Activated T-helper 1 cell treated with Interleukin-2 at 50 U/mL for 16 hours (primary cell): ENCODE data around the gene FCHSD2.
"Not testable (repeated sequence)": the region's sequence is repeated elsewhere in the genome, so short reads cannot be mapped to it uniquely, and the experiment has no call there.

Source experiments
- DNase-seq: peaks from one replicate; pipeline ENCODE4 v3.0.0-alpha.2; 2020; ENCODE audit warnings: low read depth

The FCHSD2 gene

DNA sequence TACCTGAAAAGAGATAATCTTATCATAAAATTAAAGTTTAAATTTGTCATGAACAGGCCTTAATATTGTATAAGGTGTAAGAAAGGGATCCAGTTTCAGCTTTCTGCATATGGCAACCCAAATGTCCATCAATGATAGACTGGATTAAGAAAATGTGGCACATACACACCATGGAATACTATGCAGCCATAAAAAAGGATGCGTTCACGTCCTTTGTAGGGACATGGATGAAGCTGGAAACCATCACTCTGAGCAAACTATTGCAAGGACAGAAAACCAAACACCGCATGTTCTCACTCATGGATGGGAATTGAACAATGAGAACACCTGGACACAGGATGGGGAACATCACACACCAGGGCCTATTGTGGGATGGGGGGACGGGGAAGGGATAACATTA is 18.2 kb downstream of the FCHSD2 start:
- not testable (repeated sequence) for DNase-seq

DNA sequence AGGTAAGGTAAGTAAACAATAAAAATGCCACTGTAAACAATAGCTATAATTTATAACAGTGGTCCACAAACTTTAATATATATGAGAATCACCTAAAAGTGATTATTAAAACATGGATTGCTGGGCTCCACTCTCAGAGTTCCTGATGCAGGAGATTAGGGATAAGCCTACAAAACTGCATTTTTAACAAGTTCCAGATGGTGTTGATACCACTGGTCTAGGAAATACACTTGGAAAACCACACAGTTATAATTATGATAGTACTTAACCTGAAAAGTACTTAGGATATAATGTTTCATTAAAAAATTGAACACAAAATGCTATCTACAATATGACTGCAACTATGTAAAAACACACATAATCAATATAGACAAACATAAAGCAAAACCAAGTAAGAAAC is 20.4 kb downstream of the FCHSD2 start:
- no peak for DNase-seq

DNA sequence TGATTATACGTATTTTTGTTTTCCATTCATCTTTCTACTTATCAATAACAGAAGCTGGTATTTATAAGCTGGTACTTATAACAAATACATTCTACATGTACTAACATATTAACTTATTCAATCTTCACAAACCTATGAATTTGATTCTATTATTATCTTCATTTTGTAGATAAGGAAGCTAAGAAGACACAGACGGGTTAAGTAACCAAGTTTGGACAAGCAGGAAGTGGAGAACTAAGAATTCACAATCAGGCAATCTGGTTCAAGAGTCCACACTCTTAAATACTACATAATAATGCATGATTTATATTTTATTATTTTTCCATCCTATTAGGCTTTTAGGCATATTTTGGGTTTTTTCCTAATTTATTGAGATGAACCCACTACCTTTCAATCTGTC is 25.0 kb downstream of the FCHSD2 start:
- no peak for DNase-seq

DNA sequence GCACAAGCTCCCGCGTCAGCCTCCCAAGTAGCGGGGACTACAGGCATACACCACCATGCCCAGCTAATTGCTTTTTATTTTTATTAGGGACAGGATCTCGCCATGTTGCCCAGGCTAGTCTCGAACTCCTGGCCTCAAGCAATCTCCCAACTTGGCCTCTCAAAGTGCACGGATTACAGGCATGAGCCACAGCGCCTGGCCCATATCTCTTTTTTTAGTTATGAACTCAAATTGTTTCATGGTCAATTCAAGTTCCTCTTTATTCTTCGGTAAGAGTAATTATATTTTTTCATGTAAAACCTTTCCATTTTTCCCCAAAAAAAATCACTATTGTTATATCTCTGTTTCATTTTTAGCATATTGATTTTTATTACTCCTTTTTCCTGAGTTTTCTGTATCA is 25.5 kb downstream of the FCHSD2 start:
- no peak for DNase-seq

DNA sequence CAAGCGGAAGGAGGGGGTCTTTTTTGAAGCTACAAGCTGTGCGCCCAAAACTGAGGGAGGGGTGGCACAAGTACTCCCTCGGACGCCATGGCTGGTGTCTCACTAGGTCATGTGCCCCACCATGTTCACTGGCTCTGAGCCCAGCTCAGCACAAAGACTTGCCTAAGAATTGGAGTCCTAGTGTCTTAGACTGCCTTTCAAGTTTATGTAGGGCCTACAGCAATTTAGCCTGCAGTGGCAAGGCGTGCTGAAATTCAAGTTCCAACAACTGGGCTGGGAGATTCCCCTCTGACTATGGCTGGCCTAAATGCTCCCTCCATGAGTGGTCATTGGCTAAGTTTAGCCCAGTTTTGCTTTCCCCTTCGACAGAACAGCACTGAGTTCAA is 27.3 kb downstream of the FCHSD2 start:
- no peak for DNase-seq

DNA sequence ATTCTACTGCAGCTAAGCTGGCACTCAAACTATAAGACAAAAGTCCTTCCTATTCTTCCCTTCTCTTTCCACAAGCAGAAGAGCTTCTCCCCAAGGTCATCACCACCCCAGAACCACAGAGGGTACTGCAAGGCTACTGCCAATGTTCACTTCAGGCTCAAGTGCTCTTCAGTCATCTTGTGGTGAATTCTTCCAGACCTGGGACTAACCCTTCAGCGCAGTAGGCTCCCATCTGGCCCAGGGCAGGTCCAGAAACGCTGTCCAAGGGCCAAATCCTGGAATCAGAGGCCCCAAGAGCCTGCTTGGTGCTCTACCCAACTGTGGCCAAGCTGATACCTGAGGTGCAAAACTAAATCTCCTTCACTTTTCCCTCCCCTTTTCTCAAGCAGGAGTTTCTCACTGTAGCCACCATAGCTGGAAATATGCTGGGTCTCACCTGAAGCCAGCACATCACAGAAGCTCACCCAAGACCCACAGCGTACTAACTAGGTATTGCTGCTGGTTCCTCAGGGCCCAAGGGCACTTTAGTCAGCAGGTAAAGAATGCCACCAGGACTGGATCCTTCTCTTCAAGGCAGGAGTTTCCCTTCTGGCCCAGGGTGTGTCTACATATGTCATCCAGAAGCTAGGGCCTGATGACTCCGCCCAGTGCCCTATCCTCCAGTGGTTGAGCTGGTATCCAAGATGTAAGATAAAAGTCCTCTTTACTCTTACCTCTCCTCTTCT is 27.8 kb downstream of the FCHSD2 start:
- DNase-seq, result no peak

DNA sequence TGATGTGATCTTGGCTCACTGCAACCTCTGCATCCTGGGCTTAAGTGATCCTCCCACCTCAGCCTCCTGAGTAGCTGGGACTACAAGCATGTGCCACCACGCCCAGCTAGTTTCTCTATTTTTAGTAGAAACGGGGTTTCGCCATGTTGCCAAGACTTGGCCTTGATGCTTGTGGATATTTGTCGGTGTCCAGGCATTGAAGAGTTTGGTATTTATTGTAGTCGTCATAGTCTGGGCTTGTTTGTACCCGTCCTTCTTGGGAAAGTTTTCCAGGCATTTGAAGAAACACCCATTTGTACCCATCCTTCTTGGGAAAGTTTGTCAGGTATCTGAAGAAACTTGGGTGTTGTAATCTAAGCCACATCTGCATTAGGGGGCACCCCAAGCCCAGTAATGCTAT is 28.7 kb downstream of the FCHSD2 start:
- no peak for DNase-seq

DNA sequence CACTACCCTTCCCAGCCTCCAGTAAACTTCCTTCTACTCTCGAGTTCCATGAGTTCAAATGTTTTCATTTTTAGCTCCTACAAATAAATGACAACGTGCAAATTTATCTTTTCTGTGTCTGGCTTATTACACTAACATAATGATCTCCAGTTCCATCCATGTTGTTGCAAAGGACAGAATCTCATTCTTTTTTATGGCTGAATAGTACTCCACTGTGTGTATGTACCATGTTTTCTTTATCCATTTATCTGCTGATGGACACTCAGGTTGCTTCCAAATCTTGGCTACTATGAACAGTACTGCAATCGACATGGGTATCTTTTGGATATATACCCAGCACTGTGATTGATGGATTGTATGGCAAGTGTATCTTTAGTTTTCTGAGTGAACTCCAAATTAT is 34.5 kb downstream of the FCHSD2 start:
- DNase-seq, result no peak

DNA sequence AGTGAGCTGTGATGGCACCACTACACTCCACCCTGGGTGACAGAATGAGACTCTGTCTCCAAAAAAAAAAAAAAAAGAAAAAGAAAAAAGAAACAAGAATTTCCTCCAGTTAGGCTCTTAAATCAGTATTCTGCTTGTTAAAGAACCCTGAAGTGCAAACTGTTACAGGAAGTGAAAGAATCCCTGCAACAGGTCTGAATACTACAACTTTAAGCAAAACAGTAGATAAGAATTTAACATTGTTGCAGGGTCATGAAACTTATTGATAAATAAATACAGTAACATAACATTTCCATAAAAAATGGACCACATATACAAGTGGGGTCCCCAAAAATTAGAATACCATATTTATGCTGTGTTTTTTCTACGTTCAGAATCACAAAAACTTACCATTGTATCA is 35.8 kb downstream of the FCHSD2 start:
- no peak for DNase-seq

DNA sequence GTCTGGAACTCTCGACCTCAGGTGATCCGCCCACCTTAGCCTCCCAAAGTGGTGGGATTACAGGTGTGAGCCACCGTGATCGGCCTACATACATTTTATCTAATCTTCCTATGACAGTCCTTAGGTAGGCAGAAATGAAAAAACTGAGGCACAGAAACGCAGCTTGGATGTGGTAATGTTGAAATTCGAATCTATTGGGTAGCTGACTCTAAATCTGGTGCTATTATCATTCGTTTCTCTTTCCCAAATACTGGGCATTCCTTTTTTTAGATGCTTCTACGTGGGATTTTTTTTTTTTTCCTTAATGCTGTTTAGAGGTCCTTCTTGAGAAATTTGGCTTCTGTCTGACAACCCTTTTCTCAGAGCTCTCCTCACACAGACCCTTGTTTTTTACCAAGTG is 41.5 kb downstream of the FCHSD2 start:
- no peak for DNase-seq

DNA sequence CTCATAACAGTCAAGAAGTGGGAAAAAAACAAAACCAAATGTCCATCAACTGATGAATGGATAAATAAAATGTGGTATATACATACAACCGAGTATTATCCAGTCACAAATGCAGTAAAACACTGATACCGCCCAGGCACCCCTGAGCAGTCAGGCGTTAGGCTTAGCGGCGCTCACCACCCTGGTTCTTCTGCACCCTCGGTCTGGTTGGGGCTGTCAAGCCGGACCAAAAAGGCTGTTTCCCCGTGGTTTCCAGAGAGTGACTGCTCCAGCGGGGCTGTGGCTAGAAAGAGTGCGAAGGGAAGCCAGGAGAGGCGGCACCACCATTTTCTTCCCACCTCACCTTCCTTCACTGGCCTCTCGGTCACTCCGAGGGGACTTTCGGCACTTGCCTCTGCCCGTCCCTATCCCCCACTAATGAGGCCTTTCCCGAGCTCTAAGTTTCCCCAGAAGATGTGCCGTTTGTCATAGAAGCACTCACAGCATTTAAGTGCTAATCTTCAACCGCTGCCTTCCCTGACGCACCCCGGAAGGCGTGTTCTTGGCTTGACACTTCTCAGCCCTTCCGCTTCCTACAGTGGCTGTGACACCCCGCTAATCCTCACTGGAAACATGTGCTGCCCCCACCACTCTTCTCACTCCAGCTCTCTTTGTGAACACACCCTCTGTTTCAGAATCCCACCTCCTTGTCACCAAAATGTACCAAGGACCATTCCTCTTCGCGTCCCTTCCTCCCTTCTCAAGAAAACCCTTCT is 42.4 kb downstream of the FCHSD2 start:
- DNase-seq, result no peak

DNA sequence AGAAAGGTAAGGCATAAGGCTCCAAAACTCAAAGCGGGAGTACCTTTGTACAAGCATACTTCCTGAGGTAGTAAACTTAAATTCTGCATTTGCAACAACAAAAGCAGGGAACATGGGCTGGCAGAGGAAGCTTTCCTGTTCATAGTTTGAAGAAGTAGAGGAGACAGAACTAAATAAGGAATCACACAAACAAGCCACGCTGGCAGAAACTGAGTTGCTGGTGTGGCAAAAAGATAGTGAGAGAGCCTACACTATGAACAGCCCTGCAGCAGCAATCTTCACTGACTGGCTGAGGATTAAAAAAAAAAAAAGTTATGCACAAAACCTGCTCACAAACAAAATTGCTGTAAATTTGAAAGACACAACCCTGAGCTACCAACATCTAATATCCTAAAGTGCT is 46.5 kb downstream of the FCHSD2 start:
- no peak for DNase-seq

DNA sequence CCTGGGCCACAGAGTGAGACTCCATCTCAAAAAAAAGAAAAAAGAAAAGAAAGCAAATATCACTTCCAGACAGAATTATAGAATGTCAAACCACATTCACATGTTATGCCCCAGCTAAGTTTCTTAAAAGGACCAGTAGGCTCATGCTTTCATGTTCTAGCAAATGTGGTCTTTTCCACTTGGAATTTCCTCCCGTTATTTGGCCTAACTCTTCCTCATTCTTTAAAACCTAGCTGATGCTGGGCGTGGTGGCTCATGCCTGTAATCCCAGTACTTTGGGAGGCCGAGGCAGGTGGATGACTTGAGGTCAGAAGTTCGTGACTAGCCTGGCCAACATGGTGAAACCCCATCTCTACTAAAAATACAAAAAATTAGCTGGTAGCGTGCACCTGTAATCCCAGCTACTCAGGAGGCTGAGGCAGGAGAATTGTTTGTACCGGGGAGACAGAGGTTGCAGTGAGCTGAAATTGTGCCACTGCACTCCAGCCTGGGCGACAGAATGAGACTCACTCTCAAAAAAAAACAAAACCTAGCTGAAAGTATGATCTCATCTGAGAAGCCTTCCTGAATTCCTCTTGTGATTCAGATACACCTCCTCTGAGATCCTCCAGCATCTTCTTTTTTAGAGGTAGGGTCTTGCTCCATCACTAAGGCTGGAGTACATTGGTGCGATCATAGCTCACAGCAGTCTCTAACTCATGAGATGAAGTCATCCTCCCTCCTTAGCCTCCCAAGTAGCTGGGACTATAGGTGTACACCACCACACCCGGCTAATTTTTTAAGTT is 50.4 kb downstream of the FCHSD2 start:
- no peak for DNase-seq

DNA sequence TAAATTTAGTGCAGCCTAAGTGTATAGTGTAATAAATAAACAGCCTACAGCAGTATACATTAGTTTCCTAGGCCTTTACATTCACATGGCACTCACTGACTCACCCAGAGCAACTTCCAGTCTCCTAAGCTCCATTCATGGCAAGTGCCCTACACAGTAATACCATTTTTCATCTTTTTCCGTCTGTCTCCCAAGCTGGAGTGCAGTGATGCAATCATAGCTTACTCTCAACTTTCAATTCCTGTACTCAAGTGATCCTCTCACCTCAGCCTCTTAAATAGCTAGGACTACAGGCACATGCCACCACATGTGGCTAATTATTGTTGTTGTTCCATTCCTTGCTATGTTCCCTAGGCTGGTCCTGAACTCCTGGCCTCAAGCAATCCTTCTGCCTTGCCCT is 54.4 kb downstream of the FCHSD2 start:
- DNase-seq, result no peak

DNA sequence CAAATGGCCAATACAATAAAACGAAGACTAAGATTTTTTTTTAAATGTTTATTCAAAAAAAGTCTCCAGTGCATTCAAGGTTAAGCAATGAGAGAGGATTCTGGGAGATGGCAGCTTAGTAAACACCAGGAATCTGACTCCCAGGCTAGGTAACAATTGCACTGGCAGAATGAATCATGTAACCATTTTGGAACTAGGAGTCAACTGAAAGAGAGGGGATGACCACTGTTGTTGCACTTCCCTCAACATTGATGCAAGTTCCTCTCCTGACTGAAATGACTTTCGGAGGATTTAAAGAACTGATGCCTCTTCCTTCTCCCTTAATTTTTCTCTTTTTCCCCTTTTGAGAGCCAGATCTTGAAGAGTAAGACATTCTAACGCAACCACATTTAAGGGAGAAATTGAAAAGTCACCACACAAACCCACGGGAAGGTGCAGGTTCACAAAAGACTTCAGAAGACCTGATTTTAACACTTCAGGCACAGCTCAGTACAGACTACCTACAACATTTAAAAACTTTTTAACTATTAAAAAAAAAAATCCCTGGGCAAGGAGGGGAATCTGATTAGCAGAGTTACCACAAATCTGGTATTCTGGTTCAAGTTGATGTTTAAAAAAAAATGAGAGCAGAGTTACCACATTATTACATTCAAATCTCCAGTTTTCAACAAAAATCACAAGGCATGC is 56.8 kb downstream of the FCHSD2 start:
- no peak for DNase-seq

DNA sequence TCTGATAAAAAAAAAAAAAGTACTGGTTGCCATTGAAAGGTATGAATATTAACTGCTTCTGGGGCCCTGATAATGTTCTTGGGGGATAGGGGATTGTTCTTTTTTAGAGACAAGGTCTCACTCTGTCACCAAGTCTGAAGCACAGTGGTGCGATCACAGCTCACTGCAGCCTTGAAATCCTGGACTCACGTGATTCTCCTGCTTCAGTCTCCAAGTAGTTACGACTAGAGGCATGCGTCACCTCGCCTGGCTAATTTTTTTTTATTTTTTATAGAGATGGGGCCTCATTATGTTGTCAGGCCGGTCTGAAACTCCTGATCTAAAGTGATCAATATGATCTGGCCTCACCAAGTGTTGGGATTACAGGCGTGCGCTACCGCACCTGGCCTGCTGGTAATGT is 63.5 kb downstream of the FCHSD2 start:
- no peak for DNase-seq

DNA sequence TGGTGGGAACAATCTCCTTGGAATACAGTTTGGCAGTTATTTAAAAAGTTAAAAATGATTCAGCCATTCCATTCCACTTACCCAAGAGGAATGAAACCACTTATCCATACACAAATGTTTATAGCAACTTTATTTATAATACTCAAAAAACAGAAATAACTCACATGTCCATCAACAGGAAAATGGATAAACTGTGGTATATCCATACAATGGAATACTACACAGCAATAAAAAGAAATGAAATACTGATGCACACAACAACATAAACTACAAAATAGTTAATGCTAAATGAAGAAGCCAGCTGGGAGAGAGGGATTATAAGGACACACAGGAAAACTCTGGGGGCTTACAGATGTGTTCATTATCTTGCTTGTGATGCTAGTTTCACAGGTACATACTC is 64.7 kb downstream of the FCHSD2 start:
- DNase-seq, result no peak

DNA sequence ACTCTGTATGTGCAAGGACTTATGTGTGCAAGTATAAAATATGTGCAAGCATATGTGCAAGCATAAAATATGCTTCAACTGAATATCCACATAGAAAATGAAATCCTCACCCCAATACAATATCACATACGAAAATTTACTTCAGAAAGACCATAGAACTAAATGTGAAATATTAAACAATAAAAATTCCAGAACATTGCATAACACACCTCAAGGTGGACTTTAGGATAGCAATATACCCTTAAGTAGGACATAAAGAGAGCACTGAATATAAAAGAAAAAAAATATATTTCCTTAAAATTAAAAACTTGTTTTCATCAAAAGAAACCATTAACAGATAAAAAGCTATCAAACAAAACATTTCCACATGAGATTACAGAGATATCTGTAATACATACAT is 67.8 kb downstream of the FCHSD2 start:
- DNase-seq, result no peak

DNA sequence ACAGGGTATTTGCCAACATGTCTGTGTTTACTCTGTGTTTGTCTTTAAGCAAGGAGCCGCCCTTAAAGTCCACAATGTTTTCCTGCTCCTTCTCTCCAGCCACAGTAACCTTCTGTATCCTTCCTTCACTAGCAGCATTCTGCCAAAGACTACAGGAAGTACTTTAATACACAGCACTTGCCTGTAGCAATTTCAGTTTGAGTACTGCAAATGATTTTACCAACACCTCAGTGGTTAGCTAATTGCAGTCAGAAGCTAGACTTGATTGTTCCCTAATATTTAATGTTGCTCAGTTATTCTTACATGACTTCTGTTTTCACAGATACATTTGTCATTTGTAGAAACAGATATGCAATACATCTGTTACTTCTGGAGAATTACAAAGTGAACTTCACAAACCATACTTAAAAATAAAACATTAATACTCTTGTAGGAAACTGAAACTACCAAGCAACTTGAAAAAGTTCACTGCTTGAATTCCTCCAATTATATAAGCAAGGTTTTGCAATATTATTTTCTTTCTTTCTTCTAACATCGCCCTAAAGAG is 69.1 kb downstream of the FCHSD2 start:
- no peak for DNase-seq

DNA sequence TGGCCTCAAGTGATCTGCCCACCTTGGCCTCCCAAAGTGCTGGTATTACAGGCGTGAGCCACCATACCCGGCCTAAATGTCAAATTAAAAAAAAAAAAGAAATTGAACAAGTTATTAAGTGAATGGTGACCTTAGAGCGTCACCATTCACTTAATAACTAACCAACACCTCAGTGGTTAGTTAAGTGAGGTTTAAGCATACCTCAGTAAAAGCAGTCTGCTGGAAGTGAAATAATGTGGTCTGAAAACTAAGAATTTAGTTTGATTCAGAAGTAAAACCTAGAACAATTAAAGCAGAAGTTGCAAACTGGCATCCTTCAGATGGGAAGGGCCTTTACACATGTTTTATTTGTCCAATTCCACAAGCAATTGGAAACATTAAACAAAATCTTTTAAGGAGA is 71.5 kb downstream of the FCHSD2 start:
- no peak for DNase-seq

DNA sequence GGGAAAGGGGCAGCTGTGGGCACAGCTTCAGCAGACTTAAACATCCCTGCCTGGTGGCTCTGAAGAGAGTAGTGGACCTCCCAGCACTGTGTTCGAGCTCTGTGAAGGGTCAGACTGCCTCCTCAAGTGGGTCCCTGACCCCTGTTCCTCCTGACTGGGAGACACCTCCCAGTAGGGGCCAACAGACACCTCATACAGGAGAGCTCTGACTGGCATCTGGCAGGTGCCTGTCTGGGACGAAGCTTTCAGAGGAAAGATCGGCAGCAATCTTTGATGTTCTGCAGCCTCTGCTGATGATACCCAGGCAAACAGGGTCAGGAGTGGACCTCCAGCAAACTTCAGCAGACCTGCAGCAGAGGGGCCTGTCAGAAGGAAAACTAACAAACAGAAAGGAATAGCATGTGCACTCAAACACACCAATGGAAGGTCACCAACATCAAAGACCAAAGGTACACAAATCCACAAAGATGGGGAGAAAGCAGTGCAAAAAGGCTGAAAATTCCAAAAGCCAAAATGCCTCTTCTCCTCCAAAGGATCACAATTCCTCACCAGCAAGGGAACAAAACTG is 80.2 kb downstream of the FCHSD2 start:
- not testable (repeated sequence) for DNase-seq

DNA sequence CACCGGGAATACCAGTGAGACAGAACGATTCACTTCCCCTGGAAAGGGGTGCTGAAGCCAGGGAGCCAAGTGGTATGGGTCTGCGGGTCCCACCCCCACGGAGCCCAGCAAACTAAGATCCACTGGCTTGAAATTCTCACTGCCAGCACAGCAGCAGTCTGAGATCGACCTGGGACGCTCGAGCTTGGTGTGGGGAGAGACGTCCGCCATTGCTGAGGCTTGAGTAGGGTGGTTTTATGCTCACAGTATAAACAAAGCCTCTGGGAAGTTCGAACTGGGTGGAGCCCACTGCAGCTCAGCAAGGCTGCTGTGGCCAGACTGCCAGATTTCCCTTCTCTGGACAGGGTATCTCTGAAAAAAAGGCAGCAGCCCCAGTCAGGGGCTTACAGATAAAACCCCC is 80.7 kb downstream of the FCHSD2 start:
- not testable (repeated sequence) for DNase-seq
